ENCODE data around the gene SECTM1. TPM values are rescaled to one million over a fixed set of nuclear protein-coding genes. Genes with fewer than 3 reads are reported as not detected.

SECTM1 gene
- total RNA-seq, 4 donors from 2014 or later: 3.3 to 9.5 (median 5.6) TPM

Other genes starting within 250 kb of the SECTM1 start
- 10 to 100 TPM; 16.3 to 34.5 (median 26.3) TPM for gene FASN, start 235.5 kb downstream of the SECTM1 start, total RNA-seq
- 10 to 100 TPM in 1 of 4 donors, 1 to 10 TPM in 3; 3.7 to 11.3 (median 5.1) TPM for gene CCDC57, start 120.9 kb downstream of the SECTM1 start, total RNA-seq
- 100 to 1,000 TPM in 2 of 4 donors, 10 to 100 TPM in 2; 46.0 to 173 (median 126) TPM for gene SLC16A3, start 104.7 kb downstream of the SECTM1 start, total RNA-seq
- gene CSNK1D, start 60.1 kb downstream of the SECTM1 start, total RNA-seq: 10 to 100 TPM; 34.0 to 55.2 (median 47.3) TPM
- gene CD7, start 16.2 kb downstream of the SECTM1 start, total RNA-seq: 1 to 10 TPM in 1 of 4 donors, not detected in 3; 1.7 TPM
- under 1 TPM in 1 of 4 donors, not detected in 3; 0.40 TPM for gene TEX19, start 25.5 kb upstream of the SECTM1 start, total RNA-seq
- gene UTS2R, start 38.0 kb upstream of the SECTM1 start, total RNA-seq: not detected
- gene HEXD, start 84.6 kb upstream of the SECTM1 start, total RNA-seq: 10 to 100 TPM; 15.5 to 35.1 (median 22.5) TPM
- 10 to 100 TPM; 25.8 to 72.1 (median 27.7) TPM for gene OGFOD3, start 84.8 kb upstream of the SECTM1 start, total RNA-seq
- gene CYBC1, start 117.0 kb upstream of the SECTM1 start, total RNA-seq: 10 to 100 TPM; 17.3 to 29.8 (median 19.3) TPM
- gene NARF, start 125.0 kb upstream of the SECTM1 start, total RNA-seq: 10 to 100 TPM; 29.6 to 63.4 (median 49.0) TPM
- gene FOXK2, start 186.0 kb upstream of the SECTM1 start, total RNA-seq: 100 to 1,000 TPM in 1 of 4 donors, 10 to 100 TPM in 3; 70.7 to 109 (median 85.0) TPM

Data from gastrocnemius medialis (tissue), 4 donors.